Osteoblast (primary cell): ENCODE measurements around the gene SHISA9. TPM values are rescaled to one million over a fixed set of nuclear protein-coding genes. Genes with fewer than 3 reads are reported as not detected.
A peak's percentile ranks its signal among the peaks of the same experiment; 100 is the strongest.

Source experiments
- DNase-seq: peaks from one replicate; pipeline ENCODE4 v3.0.0; 2011; ENCODE audit warnings: low spot score, mixed read lengths; ENCODE audit not compliant: insufficient read length; ENCODE audit errors: missing footprints
- H2AFZ ChIP-seq: 2 replicates; pipeline ENCODE4 v1.6.0; 2011; ENCODE audit warnings: mild to moderate bottlenecking, low read length
- H3K27ac ChIP-seq: 2 replicates; pipeline ENCODE4 v1.5.1; 2011; ENCODE audit warnings: mild to moderate bottlenecking, low read depth, low read length, moderate library complexity
- H3K27me3 ChIP-seq: 2 replicates; pipeline ENCODE4 v1.6.0; 2012; ENCODE audit warnings: mild to moderate bottlenecking, control low read depth, inconsistent platforms, low read length, moderate library complexity; ENCODE audit not compliant: insufficient read depth
- H3K36me3 ChIP-seq: 2 replicates; pipeline ENCODE4 v1.5.1; 2011; ENCODE audit warnings: mild to moderate bottlenecking, low read length, control low read depth, moderate library complexity; ENCODE audit not compliant: insufficient read depth
- H3K4me1 ChIP-seq: 2 replicates; pipeline ENCODE4 v1.5.1; 2011; ENCODE audit warnings: mild to moderate bottlenecking, low read length, control low read depth, moderate library complexity; ENCODE audit not compliant: insufficient read depth
- H3K4me2 ChIP-seq: 2 replicates; pipeline ENCODE4 v1.6.0; 2011; ENCODE audit warnings: mild to moderate bottlenecking, low read length; ENCODE audit not compliant: insufficient read depth
- H3K4me3 ChIP-seq: fragments of 200-600 bp; sonication (generic); 3 replicates; pipeline ENCODE4 v1.5.1; 2012; ENCODE audit warnings: mild to moderate bottlenecking, low read length, inconsistent platforms; ENCODE audit not compliant: insufficient read depth
- H3K79me2 ChIP-seq: 2 replicates; pipeline ENCODE4 v1.6.0; 2012; ENCODE audit warnings: mild to moderate bottlenecking, low read length, control low read depth, inconsistent platforms; ENCODE audit not compliant: insufficient read depth
- H3K9me3 ChIP-seq: 2 replicates; pipeline ENCODE4 v1.5.1; 2011; ENCODE audit warnings: low read depth, low read length, control low read depth
- H4K20me1 ChIP-seq: 2 replicates; pipeline ENCODE4 v1.6.0; 2012; ENCODE audit warnings: mild to moderate bottlenecking, low read length, control low read depth; ENCODE audit not compliant: insufficient read depth
- total RNA-seq: library from RNA; depleted of rRNA; stranded (reverse); fragments of >200 nt; gene quantifications from 2 replicates; pipeline ENCODE4 v1.2.3, GENCODE V29; 2012
- TF ChIP-seq, protein P1 (sequence below): IDR thresholded peaks from 2 replicates; pipeline ENCODE4 v1.5.1; 2011; ENCODE audit warnings: mild to moderate bottlenecking, low read depth, low read length, moderate library complexity; ENCODE audit errors: extremely low read depth

The SHISA9 gene
- total RNA-seq, 1 donor, result under 0.01 TPM

DNA sequence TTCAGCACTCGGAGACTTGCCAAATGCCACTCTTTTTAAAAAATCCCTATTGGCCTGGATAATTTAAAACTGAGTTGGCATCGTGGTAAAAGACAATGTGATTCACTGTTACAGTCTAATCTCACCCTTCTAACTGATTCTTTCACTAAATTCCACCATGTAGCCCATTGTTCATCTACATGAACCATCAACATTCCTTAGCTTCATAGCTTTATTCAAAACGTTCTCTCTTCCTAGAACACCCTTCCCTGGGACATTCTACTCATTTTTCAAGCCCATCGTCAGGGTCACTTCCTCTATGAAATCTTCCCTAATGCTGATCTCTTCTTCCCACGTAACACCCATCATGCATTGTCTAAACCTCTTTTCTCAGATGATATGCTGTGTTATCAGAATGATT, 15.7 kb upstream of the SHISA9 start:
- Histone ChIP-seq H4K20me1 (no peaks in the 10 kb centered on the region), H3K27me3 (no peaks in the 10 kb centered on the region), H3K79me2 (no peaks in the 10 kb centered on the region), H2AFZ (no peak overlapping the region), H3K4me2 (no peak overlapping the region), H3K4me3 (no peak overlapping the region), H3K9me3 (no peaks in the 10 kb centered on the region), H3K36me3 (no peaks in the 10 kb centered on the region), H3K27ac (no peak overlapping the region), H3K4me1 (no peaks in the 10 kb centered on the region)
- TF ChIP-seq, protein P1, sequence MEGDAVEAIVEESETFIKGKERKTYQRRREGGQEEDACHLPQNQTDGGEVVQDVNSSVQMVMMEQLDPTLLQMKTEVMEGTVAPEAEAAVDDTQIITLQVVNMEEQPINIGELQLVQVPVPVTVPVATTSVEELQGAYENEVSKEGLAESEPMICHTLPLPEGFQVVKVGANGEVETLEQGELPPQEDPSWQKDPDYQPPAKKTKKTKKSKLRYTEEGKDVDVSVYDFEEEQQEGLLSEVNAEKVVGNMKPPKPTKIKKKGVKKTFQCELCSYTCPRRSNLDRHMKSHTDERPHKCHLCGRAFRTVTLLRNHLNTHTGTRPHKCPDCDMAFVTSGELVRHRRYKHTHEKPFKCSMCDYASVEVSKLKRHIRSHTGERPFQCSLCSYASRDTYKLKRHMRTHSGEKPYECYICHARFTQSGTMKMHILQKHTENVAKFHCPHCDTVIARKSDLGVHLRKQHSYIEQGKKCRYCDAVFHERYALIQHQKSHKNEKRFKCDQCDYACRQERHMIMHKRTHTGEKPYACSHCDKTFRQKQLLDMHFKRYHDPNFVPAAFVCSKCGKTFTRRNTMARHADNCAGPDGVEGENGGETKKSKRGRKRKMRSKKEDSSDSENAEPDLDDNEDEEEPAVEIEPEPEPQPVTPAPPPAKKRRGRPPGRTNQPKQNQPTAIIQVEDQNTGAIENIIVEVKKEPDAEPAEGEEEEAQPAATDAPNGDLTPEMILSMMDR, result no peak
- DNase-seq, result no peak

DNA sequence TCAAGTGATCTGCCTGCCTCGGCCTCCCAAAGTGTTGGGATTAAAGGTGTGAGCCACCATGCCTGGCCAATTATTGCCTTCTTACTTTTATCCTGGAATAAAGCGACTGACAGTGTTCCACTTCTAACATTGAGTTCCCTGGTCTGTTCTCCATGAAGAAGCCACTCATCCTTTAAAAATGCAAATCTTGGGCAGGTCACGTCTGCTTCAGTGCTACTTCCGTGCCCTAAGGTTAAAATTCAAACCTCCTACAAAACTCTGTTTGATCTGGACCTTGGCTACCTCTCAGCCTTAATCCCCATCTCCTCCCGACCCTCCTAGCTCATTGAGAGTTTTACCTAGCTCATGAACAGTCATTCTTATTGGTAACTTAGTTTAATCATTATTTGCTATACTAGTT, 9.6 kb upstream of the SHISA9 start:
- Histone ChIP-seq H3K9me3 (no peaks in the 10 kb centered on the region), H3K36me3 (no peaks in the 10 kb centered on the region), H3K4me3 (no peak overlapping the region), H3K27ac (no peak overlapping the region), H3K27me3 (no peaks in the 10 kb centered on the region), H3K4me1 (no peaks in the 10 kb centered on the region), H3K79me2 (no peaks in the 10 kb centered on the region), H2AFZ (no peak overlapping the region), H4K20me1 (no peaks in the 10 kb centered on the region), H3K4me2 (no peak overlapping the region)
- DNase-seq, result no peak
- TF ChIP-seq, protein P1, result no peak

DNA sequence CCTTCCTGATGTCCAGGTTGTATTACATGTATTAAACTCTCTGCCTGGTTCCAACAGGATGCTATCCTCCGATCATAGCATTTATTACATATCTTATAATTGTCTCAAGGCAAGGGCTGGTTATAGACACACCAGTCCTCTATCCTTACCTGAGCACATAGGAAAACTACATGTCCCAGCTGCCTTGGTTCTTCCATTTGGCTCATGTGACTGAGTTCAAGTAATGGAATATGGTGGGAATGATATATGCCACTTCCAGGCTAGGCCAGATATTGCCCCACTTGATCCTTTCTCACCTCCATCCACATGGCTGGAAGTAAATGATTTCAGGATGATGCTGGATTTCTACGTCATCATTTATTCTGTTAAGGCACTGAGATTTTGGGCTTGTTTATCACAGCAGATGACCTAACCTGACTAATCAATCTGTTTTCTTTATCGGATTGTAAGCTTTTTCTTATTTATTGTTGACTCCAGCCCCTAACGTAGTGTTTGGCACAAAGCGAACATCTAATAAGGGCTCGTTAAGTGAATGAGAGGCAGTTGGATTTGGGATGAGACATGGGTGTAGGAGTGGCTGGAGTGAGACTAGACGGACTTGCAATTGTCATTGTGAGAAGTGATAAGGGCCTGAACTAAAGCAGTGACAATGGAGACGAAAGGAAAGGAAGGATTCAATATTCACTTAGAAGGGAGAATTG, 8.2 kb upstream of the SHISA9 start:
- Histone ChIP-seq H3K27ac (no peak overlapping the region), H3K4me2 (no peak overlapping the region), H3K36me3 (no peaks in the 10 kb centered on the region), H3K79me2 (no peaks in the 10 kb centered on the region), H3K27me3 (no peaks in the 10 kb centered on the region), H3K4me1 (no peaks in the 10 kb centered on the region), H3K9me3 (no peaks in the 10 kb centered on the region), H2AFZ (no peak overlapping the region), H4K20me1 (no peaks in the 10 kb centered on the region), H3K4me3 (no peak overlapping the region)
- TF ChIP-seq, protein P1, result no peak
- DNase-seq, result no peak

DNA sequence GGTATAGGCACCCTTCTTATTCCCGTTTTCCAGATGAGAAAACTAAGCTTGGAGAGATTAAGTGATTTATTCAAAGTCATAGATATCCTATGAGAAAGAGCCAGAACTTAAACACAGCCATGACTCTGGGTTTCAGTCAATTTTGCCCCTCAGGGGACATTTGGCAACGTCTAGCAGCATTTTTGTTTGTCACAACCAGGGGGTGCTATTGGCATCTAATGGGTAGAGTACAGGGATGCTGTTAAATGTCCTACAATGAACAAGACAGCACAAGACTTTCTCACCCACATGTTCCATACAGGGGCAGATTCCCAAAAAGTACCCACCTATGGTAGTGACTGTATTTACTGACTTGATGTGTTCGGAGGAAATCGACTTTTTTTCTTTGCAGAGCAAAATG, 4.8 kb upstream of the SHISA9 start:
- no peak for DNase-seq
- TF ChIP-seq, protein P1, result peak; percentile 55
- H2AFZ ChIP-seq, result no peak overlapping the region

More for the DNA sequence above, 4.8 kb upstream of the SHISA9 start:
- Histone ChIP-seq H4K20me1 (no peaks in the 10 kb centered on the region), H3K4me3 (no peak overlapping the region), H3K27me3 (peaks cover 24% of the 10 kb centered on the region), H3K36me3 (no peaks in the 10 kb centered on the region), H3K27ac (no peak overlapping the region), H3K79me2 (no peaks in the 10 kb centered on the region), H3K4me1 (no peaks in the 10 kb centered on the region), H3K4me2 (no peak overlapping the region), H3K9me3 (no peaks in the 10 kb centered on the region)
